HCT116 (cell line): ENCODE measurements around the gene SPINT2. TPM values are rescaled to one million over a fixed set of nuclear protein-coding genes. Genes with fewer than 3 reads are reported as not detected.

ENCODE experiments used
- ATAC-seq: fragments of 200-7000 bp; cut with Tn5 transposase; 2 replicates; pipeline ENCODE4 v1.9.1; 2020; ENCODE audit warnings: mild to moderate bottlenecking, moderate library complexity
- BruUV-seq: library from RNA; stranded (reverse); fragments of 400-500 nt; replicated peaks from 2 replicates; lab custom pipeline; 2021; lab: Mats Ljungman, UMichigan
- CTCF ChIA-PET: fragments of 300-600 bp; sonication (Branson Sonifier 250); formaldehyde crosslinking; loops from one replicate; lab custom pipeline; 2021; ENCODE audit warnings: antibody characterized with exemption; lab: Charles Lee
- POLR2A ChIA-PET: fragments of 300-600, 350-600 bp; sonication (Branson Sonifier 250); formaldehyde crosslinking; loops from one replicate; lab custom pipeline; 2021; ENCODE audit warnings: antibody characterized with exemption; lab: Charles Lee
- RAD21 ChIA-PET, 2 experiments: fragments of 300-600 bp; sonication (Branson Sonifier 250); formaldehyde crosslinking; loops; one replicate each; lab custom pipeline; 2023; ENCODE audit warnings: low total read pairs in 2 of 2; ENCODE audit not compliant: uncharacterized antibody in 2 of 2, unreplicated experiment in 2 of 2, low non-redundant PET in 1 of 2; lab: Charles Lee
- DNase-seq: peaks from one replicate; pipeline ENCODE4 v3.0.0-alpha.2; 2010; ENCODE audit warnings: low read depth, low spot score
- H2AFZ ChIP-seq: fragments of 200-600 bp; shearing (Covaris generic), sonication (generic); 2 replicates; pipeline ENCODE4 v1.6.1; 2017; ENCODE audit warnings: low read depth, mixed run types, mixed read lengths, antibody characterized with exemption, low read length; ENCODE audit not compliant: poor library complexity, severe bottlenecking
- H3K27ac ChIP-seq: 2 replicates; pipeline ENCODE4 v1.5.1; 2012; ENCODE audit warnings: low read depth, low read length
- H3K27me3 ChIP-seq: fragments of 200-600 bp; sonication (generic); 2 replicates; pipeline ENCODE4 v1.6.1; 2016; ENCODE audit warnings: mixed run types, low read length, mixed read lengths; ENCODE audit not compliant: insufficient read depth
- H3K36me3 ChIP-seq, 2 experiments: fragments of 200-500 bp in 1 of 2; fragments of 200-600 bp in 1 of 2; sonication (Bioruptor generic) in 1 of 2; sonication (generic) in 1 of 2; 2 replicates each; pipeline versions ENCODE4 v1.5.1 to v1.6.1; 2014 to 2016; ENCODE audit warnings: low read length in 2 of 2, inconsistent platforms in 1 of 2, mixed read lengths in 1 of 2, mixed run types in 1 of 2; ENCODE audit not compliant: insufficient read depth in 2 of 2, control insufficient read depth in 1 of 2
- H3K4me1 ChIP-seq, 2 experiments: fragments of 200-600 bp in 1 of 2; sonication (generic) in 1 of 2; 2 replicates each; pipeline versions ENCODE4 v1.5.1 to v1.6.1; 2012 to 2017; ENCODE audit warnings: low read length in 2 of 2, inconsistent platforms in 1 of 2, mild to moderate bottlenecking in 1 of 2, mixed read lengths in 1 of 2, mixed run types in 1 of 2, moderate library complexity in 1 of 2; ENCODE audit not compliant: insufficient read depth in 2 of 2, control insufficient read depth in 1 of 2
- H3K4me2 ChIP-seq: fragments of 200-600 bp; sonication (generic); 2 replicates; pipeline ENCODE4 v1.6.1; 2017; ENCODE audit warnings: mixed run types, low read length, mixed read lengths
- H3K4me3 ChIP-seq, 2 experiments: fragments of 200-600 bp in 1 of 2; sonication (generic) in 1 of 2; replicated peaks in 1 of 2; 2 replicates each; pipeline ENCODE4 v1.5.1; 2011 to 2016; ENCODE audit warnings: low read length in 2 of 2, control low read depth in 1 of 2, low read depth in 1 of 2, mild to moderate bottlenecking in 1 of 2, mixed read lengths in 1 of 2, mixed run types in 1 of 2
- H3K79me2 ChIP-seq: fragments of 200-600 bp; sonication (generic); 2 replicates; pipeline ENCODE4 v1.6.1; 2017; ENCODE audit warnings: mild to moderate bottlenecking, mixed run types, low read length, moderate library complexity, mixed read lengths; ENCODE audit not compliant: insufficient read depth
- H3K9ac ChIP-seq: fragments of 200-600 bp; sonication (generic); 2 replicates; pipeline ENCODE4 v1.6.1; 2016; ENCODE audit warnings: low read length, mixed read lengths
- H3K9me2 ChIP-seq: fragments of 200-600 bp; sonication (generic), shearing (Covaris generic); 2 replicates; pipeline ENCODE4 v1.6.1; 2017; ENCODE audit warnings: mixed run types, mild to moderate bottlenecking, moderate library complexity; ENCODE audit not compliant: insufficient read depth
- H3K9me3 ChIP-seq, 2 experiments: fragments of 200-500 bp in 1 of 2; fragments of 200-600 bp in 1 of 2; sonication (Bioruptor generic) in 1 of 2; sonication (generic) in 1 of 2; 2 replicates each; pipeline ENCODE4 v1.6.1; 2014 to 2017; ENCODE audit warnings: low read length in 2 of 2, mixed read lengths in 2 of 2, inconsistent platforms in 1 of 2, low read depth in 1 of 2, mild to moderate bottlenecking in 1 of 2, mixed run types in 1 of 2, moderate library complexity in 1 of 2; ENCODE audit not compliant: control insufficient read depth in 1 of 2, insufficient read depth in 1 of 2
- H4K20me1 ChIP-seq: fragments of 200-600 bp; sonication (generic), shearing (Covaris generic); 2 replicates; pipeline ENCODE4 v1.6.1; 2017; ENCODE audit warnings: mixed run types, mild to moderate bottlenecking, moderate library complexity; ENCODE audit not compliant: insufficient read depth
- CBX3 ChIP-seq: IDR thresholded peaks from 2 replicates; pipeline ENCODE4 v1.6.1; 2012; ENCODE audit warnings: low read depth
- EGR1 ChIP-seq: IDR thresholded peaks from 2 replicates; pipeline ENCODE4 v1.6.1; 2012; ENCODE audit warnings: low read depth
- ELF1 ChIP-seq: IDR thresholded peaks from 2 replicates; pipeline ENCODE4 v1.6.1; 2012; ENCODE audit warnings: low read depth, borderline replicate concordance
- EZH2 ChIP-seq: fragments of 200-600 bp; sonication (generic); IDR thresholded peaks from 2 replicates; pipeline ENCODE4 v1.6.1; 2017; ENCODE audit warnings: antibody characterized with exemption, mixed run types
- FOSL1 ChIP-seq: IDR thresholded peaks from 2 replicates; pipeline ENCODE4 v1.6.1; 2012; ENCODE audit warnings: low read depth
- JUND ChIP-seq: IDR thresholded peaks from 2 replicates; pipeline ENCODE4 v1.6.1; 2012
- POLR2A ChIP-seq: IDR thresholded peaks from 2 replicates; pipeline ENCODE4 v1.7.0; 2011; ENCODE audit warnings: borderline replicate concordance; ENCODE audit not compliant: insufficient read depth, insufficient read length; ENCODE audit errors: extremely low read depth
- POLR2AphosphoS5 ChIP-seq: IDR thresholded peaks from 2 replicates; pipeline ENCODE4 v1.6.1; 2011; ENCODE audit warnings: mild to moderate bottlenecking, low read depth, low read length, moderate library complexity
- SRF ChIP-seq: IDR thresholded peaks from 2 replicates; pipeline ENCODE4 v1.6.1; 2012; ENCODE audit warnings: low read depth
- TCF7L2 ChIP-seq: IDR thresholded peaks from 2 replicates; pipeline ENCODE4 v1.7.0; 2011; ENCODE audit warnings: borderline replicate concordance, inconsistent platforms; ENCODE audit not compliant: insufficient read depth, insufficient read length; ENCODE audit errors: extremely low read depth
- ZNF274 ChIP-seq: fragments of 200-500 bp; sonication (Bioruptor generic); IDR thresholded peaks from 2 replicates; pipeline ENCODE4 v1.6.1; 2014; ENCODE audit warnings: mild to moderate bottlenecking, low read depth, low read length, inconsistent platforms
- intact Hi-C: fragments of 100-400 bp; cut with micrococcal nuclease; formaldehyde crosslinking; loops from 2 replicates; pipeline ENCODE4 v1.10.0; 2022
- total RNA-seq: library from RNA; stranded (reverse); gene quantifications from one replicate; pipeline ENCODE4 v1.2.1, GENCODE V29; 2021; ENCODE audit not compliant: unreplicated experiment
- TF ChIP-seq, protein P1 (sequence below): IDR thresholded peaks from 2 replicates; pipeline ENCODE4 v1.6.1; 2012
- TF ChIP-seq, protein P2 (sequence below): IDR thresholded peaks from 2 replicates; pipeline ENCODE4 v1.6.1; 2012; ENCODE audit warnings: low read depth
- TF ChIP-seq, protein P3 (sequence below): IDR thresholded peaks from 2 replicates; pipeline ENCODE4 v1.6.1; 2012

SPINT2 gene
- total RNA-seq, 1 experiment from 2014 or later = 500 TPM

DNA sequence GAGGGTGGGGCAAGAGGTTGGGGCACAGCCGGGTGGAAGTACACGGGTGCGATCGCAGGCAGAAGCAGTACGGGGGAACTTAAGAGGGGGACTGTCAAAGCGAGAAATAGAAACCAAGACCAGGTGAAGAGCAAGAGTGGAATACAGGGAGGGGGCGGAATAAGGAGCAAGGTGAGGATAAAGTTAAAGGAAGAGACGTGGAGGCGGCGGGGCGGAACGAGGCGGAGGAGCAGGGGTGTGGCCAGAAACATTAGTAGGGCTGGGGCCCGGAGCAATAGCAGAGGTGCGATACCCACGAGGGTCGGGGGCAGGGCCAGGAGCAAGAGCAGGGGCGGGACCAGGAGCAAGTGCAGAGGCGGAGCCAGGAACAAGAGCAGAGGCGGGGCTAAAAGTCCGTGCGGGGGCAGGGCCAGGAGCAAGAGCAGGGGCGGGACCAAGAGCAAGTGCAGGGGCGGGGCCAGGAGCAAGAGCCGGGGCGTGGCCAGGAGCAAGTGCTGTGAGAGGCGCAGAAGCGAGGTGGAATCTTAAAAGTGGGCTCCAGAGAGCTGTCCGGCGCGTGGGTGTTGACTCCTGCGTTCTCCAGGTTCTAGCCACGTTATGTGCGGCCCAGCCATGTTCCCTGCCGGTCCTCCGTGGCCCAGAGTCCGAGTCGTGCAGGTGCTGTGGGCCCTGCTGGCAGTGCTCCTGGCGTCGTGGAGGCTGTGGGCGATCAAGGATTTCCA lies 72.4 kb downstream of the SPINT2 start:
- RAD21 ChIA-PET = interaction anchor here in 1 of 2 experiments (1.0 to 1.3 kb wide), 2 partner anchors 38 to 93 kb away, joined by 4 read pairs; partner anchors contain the start of gene PSMD8
- Histone ChIP-seq H3K27me3 (no peaks in the 10 kb centered on the region), H4K20me1 (no peaks in the 10 kb centered on the region), H3K9ac (peak overlapping the region; percentile 56), H3K4me3 (peak overlapping the region; percentile 66 to 77), H3K9me3 (no peaks in the 10 kb centered on the region), H3K9me2 (no peaks in the 10 kb centered on the region), H3K79me2 (no peaks in the 10 kb centered on the region), H3K4me2 (peak overlapping the region; percentile 84)
- intact Hi-C loops = loop anchor here (1.0 kb wide), 1 partner anchor 38 kb away; the partner anchor contains the start of gene PSMD8
- DNase-seq (peak; percentile 93), ATAC-seq (peak; percentile 75)
- BruUV-seq = no TSS peak
- TF ChIP-seq POLR2AphosphoS5 = peak; percentile 58
- TF ChIP-seq, protein P1, sequence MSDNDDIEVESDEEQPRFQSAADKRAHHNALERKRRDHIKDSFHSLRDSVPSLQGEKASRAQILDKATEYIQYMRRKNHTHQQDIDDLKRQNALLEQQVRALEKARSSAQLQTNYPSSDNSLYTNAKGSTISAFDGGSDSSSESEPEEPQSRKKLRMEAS = peak; percentile 85
- peak; percentile 70 for TF ChIP-seq EGR1
- no peak for TF ChIP-seq ZNF274
- TF ChIP-seq, all 23 proteins: peak for 3
- Histone ChIP-seq H2AFZ (peak overlapping the region; percentile 5), H3K27ac (peak overlapping the region; percentile 71), H3K36me3 (no peaks in the 10 kb centered on the region), H3K4me1 (peaks cover 8 to 26% of the 10 kb centered on the region in 2 experiments)
- POLR2A ChIA-PET = interaction anchor here (1.5 kb wide), 1 partner anchor 38 kb away, joined by 8 read pairs; the partner anchor contains the start of gene PSMD8
- CTCF ChIA-PET = interaction anchor here (0.9 to 2.9 kb wide), 7 partner anchors 37 to 437 kb away, joined by 3 to 40 read pairs (median 3); partner anchors contain the start of genes FAM98C, GGN and PSMD8

DNA sequence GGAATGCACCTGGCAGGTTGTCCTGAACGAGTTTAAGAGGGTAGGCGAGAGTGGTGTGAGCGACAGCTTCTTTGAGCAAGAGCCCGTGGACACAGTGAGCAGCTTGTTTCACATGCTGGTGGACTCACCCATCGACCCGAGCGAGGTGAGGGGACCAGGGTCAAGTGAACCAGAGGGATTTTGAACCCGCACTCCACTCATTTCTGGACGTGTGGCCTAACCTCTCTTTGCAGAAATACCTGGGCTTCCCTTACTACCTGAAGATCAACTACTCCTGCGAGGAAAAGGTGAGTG lies 72.9 kb downstream of the SPINT2 start:
- CTCF ChIA-PET = interaction anchor here (0.9 to 2.1 kb wide), 4 partner anchors 37 to 438 kb away, joined by 3 to 5 read pairs (median 3); partner anchors contain the start of genes FAM98C, GGN and PSMD8
- ATAC-seq = no peak
- TSS peak; percentile 65 for BruUV-seq
- Histone ChIP-seq H3K9me2 (no peaks in the 10 kb centered on the region), H3K4me2 (peak overlapping the region; percentile 84), H3K27ac (peak overlapping the region; percentile 71), H3K9ac (peak overlapping the region; percentile 56), H2AFZ (no peak overlapping the region), H3K9me3 (no peaks in the 10 kb centered on the region), H3K4me1 (peaks cover 8 to 26% of the 10 kb centered on the region in 2 experiments), H3K4me3 (peak overlapping the region; percentile 66 to 77), H3K36me3 (no peaks in the 10 kb centered on the region), H3K79me2 (no peaks in the 10 kb centered on the region), H3K27me3 (no peaks in the 10 kb centered on the region), H4K20me1 (no peaks in the 10 kb centered on the region)
- POLR2A ChIA-PET = no interaction called here
- TF ChIP-seq, protein P2, sequence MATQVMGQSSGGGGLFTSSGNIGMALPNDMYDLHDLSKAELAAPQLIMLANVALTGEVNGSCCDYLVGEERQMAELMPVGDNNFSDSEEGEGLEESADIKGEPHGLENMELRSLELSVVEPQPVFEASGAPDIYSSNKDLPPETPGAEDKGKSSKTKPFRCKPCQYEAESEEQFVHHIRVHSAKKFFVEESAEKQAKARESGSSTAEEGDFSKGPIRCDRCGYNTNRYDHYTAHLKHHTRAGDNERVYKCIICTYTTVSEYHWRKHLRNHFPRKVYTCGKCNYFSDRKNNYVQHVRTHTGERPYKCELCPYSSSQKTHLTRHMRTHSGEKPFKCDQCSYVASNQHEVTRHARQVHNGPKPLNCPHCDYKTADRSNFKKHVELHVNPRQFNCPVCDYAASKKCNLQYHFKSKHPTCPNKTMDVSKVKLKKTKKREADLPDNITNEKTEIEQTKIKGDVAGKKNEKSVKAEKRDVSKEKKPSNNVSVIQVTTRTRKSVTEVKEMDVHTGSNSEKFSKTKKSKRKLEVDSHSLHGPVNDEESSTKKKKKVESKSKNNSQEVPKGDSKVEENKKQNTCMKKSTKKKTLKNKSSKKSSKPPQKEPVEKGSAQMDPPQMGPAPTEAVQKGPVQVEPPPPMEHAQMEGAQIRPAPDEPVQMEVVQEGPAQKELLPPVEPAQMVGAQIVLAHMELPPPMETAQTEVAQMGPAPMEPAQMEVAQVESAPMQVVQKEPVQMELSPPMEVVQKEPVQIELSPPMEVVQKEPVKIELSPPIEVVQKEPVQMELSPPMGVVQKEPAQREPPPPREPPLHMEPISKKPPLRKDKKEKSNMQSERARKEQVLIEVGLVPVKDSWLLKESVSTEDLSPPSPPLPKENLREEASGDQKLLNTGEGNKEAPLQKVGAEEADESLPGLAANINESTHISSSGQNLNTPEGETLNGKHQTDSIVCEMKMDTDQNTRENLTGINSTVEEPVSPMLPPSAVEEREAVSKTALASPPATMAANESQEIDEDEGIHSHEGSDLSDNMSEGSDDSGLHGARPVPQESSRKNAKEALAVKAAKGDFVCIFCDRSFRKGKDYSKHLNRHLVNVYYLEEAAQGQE = no peak
- no peak for TF ChIP-seq CBX3
- no peak for TF ChIP-seq TCF7L2
- no peak for TF ChIP-seq JUND
- no peak for TF ChIP-seq FOSL1
- TF ChIP-seq POLR2AphosphoS5 = no peak
- no peak for TF ChIP-seq EZH2
- no peak for TF ChIP-seq EGR1
- TF ChIP-seq, protein P3, sequence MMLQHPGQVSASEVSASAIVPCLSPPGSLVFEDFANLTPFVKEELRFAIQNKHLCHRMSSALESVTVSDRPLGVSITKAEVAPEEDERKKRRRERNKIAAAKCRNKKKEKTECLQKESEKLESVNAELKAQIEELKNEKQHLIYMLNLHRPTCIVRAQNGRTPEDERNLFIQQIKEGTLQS = no peak
- no peak for TF ChIP-seq POLR2A
- TF ChIP-seq SRF = no peak
- TF ChIP-seq ELF1 = no peak
- DNase-seq = no peak
- intact Hi-C loops = no loop called here
- RAD21 ChIA-PET = interaction anchor here in 1 of 2 experiments (1.0 kb wide), 1 partner anchor 93 kb away, joined by 4 read pairs; no protein-coding TSS in a partner anchor
